Right renal cortex interstitium (tissue), 3 donors: ENCODE results near the gene GRK6. TPM values are rescaled to one million over a fixed set of nuclear protein-coding genes. Genes with fewer than 3 reads are reported as not detected.

ENCODE experiments used
- DNase-seq, 3 donors: peaks; one replicate each; pipeline ENCODE4 v3.0.0-alpha.2; 2013; ENCODE audit warnings: low read depth in 3 of 3, low spot score in 2 of 3
- polyA plus RNA-seq, 3 donors: library from polyadenylated mRNA; unstranded; fragments of 120-200 nt; gene quantifications; one replicate each; pipeline ENCODE4 v1.2.1, GENCODE V29; 2013; ENCODE audit not compliant: insufficient read length in 3 of 3

Gene GRK6
- polyA plus RNA-seq, 3 donors = 20.3 to 26.2 (median 23.3) TPM

DNA sequence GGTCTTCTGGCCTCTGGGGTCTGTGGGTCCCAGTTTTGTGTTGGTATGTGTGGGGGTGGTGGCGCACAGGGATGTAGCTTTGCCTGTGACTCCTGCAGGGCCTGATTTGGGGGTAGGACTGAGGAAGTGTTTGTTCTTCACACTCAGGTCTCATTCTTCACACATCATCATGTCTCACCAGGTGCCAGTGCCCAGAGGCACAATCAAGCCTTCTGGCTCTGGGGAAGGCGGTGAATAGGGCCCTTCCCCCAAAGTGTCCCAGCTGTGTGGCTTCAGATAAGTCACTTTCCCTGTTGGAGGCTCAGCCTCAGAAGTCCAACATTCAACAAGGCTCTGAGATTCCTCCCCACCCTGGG, 41.8 kb downstream of the GRK6 start:
- no peak for DNase-seq

DNA sequence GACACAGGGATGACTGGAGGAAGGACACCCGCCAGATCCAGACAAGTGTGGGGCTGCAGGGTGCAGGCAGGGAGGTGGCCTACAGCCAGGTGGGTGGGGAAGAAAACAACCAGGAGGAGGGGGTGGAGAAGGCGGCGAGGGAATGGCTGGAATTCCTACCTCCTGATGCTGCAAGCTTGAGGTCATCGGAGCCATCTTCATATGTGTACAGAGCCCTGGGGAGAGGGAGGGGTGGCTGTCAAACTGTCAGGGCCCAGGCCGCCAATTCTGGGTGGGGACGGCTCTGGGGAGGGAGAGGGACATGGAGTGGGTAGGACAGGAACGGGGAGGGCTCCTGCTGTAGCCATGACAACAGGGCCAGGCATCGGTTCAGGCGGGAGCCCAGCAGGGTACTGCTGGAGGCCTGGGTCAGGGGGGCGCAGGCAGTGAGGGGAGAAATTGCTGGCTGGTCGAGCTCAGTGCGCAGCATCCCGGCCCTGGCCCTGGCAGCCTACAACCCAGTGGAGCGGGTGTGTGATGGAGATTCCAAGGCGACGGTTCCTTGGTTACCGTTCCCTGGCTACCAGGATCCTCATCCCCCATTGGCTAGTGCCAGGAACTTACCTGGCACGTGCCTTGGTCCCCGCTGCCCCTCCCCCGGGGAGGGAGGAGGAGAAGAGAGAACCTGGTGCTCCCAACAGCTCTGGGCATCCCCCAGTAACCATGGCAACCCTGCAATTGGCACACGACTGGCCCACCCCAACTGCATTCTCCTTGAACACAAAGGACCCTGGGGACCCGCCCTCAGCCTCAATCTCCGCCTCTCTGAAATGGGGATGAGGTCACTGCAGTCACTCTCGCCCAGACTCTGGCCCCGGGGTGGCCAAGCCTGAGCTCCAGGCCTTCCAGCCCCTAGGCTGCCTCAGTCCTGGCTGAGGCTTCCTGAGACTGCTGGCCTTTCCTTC, 42.5 kb downstream of the GRK6 start:
- DNase-seq = no peak

- no peak for DNase-seq
Measured at GRCh38 chr5:177469750-177470525, 43.5 kb downstream of the GRK6 start.

DNA sequence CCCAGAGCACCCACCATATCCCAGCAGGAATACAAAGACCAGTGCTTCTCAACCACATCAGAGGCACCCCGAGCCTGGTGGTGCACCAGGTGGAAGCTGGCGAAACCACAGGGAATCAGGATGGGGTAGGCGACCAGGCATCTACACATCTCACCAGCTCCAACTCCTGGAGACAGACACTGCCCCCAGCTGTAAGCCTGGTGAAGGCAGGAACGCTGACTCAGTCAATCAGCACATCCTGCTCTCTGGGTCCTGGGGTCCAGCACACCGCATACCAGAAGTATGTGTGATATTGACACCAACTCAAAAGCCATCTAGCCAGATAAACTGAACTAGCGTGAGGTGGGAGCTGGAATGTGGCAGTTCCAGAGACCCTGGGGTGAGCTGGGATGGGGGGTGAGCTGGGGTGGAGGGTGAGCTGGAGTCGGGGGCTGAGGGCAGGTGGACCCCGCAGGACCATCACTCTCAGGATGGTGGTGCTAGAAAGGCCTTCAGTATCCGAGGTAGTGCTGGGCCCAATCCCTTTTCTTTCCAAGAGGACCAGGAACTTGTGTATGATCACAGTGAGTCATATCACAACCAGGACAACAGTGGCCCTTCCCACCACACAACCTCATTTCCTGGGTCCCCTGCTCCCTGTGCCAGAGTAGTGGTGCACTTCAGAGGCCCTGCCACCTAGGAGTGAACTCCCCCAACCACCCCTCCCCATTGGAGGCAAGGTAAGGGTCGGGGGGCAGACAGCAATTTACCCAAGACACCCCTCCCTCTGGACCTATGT, 44.5 kb downstream of the GRK6 start:
- no peak for DNase-seq

GRCh38 chr5:177471610-177472356, 45.3 kb downstream of the GRK6 start:
- DNase-seq = no peak

DNA sequence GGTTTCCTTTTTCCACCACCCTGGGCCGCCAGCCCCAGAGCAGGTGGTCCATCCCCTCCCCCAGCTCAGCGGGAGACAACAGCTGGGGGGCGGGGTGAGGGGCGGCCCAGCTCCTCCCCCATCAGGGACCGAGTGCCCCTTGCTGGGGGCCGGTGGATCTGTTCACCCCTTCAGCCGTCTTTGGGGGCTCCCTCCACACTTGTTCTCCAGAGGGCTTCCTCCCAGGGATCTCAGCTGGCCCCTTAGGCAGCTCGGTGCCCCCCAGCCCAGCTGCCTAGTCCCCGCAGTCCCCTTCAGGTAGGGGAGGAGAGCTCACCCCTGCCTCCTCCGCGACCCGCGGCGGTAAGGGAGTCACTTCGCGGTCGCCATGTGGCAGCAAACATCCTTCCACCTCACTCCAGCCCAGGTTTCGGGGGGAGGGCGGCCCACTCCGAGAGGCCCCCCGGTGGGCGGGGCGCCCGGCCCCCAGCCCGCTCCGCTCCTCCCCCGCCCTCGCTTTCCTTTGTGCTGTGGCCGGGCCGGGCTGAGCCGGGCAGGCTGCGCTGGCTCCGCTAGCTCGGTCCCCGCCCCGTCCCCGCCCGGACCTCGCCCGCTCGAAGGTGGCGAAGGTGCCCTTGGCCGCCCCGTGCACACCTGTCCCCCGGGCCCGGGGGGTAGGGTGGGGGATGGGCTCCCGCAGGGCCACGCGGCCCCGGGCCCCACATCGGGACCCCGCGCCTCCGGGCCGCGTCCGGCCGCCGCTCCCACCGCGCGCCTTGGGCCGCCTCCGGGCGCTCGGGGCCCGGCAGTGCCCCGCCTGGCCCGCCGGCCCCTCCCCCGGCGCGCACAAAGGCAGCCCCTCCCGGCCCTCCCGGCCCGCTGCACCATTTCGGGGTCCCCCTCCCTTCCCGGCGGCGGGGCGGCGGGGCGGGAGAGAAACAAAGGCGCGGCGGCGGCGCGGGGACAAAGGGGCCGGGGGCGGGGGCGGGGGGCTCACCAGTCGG, 46.3 kb downstream of the GRK6 start:
- no peak for DNase-seq

- DNase-seq = no peak
Measured at GRCh38 chr5:177473443-177474001, 47.0 kb downstream of the GRK6 start, which contains the start of gene DBN1. Gene DBN1, minus strand, starts transcription at chr5:177473634. Its CDS starts 113 bp downstream, at chr5:177473521.

DNA sequence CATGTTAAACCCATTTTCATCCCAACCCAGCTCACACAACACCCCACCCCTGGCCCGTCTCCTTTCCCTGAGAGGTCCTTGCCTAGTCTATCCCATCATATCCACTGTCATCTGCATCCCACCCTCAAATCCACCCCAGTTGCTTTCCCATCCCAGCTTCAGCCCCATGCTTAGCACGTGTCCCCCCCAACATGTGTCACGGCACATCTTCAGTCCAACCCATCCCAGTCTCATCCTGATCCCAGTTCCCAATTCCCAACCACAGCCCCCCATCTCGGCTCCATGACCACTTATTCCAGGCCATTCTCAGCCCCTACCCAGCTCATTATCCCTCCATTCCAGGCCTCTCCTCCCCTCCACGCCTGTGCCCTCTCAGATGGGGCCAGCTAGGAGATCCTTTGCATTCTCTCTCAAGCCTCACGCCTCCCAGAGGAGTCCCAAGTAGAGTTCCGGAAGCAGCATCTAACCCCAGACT, 47.6 kb downstream of the GRK6 start:
- no peak for DNase-seq

- no peak for DNase-seq
Measured at GRCh38 chr5:177474846-177475562, 48.5 kb downstream of the GRK6 start.

DNA sequence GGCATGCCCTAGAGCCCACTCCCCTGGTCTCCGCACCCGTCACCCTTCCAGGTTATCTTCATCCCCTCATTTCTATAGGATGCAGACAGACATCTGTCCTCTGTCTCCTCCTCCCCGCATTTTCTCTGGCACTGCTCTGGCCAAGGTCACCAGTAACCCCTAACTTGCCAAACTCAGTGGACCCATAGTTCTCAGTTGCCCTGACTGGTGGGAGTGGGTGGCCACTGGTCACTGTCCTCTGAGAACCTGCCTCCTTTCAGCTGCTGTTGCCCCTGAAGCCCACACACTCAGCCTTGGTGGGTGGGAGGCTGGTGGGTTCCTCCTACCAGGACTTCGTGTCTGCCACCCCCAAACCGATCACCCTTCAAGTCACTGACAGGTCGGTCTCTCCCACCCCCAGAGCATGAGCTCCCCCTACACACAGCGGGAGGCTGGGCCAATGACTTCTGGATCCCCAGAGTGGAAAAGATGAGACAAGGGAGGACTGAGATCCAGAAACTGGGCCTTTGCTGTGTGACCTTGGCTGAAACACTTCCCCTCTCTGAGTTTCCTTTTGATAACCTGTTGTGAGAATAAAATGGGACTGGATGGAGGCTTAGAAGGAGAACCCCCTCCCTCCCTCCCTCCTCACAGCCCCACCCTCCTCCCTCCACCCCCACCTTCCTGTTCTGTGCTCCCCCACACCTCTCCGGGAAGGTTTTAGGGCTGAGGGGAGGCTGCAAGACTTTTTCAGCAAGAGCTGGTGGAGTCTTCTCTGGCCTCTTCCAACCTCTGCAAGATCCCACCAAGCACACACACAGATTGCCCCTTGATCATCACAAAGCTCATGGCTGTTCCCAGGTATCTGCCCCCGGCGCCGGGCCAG, 49.3 kb downstream of the GRK6 start:
- no peak for DNase-seq

GRCh38 chr5:177476531-177477233, 50.2 kb downstream of the GRK6 start:
- DNase-seq = no peak

GRCh38 chr5:177477701-177478477, 51.4 kb downstream of the GRK6 start:
- no peak for DNase-seq

DNA sequence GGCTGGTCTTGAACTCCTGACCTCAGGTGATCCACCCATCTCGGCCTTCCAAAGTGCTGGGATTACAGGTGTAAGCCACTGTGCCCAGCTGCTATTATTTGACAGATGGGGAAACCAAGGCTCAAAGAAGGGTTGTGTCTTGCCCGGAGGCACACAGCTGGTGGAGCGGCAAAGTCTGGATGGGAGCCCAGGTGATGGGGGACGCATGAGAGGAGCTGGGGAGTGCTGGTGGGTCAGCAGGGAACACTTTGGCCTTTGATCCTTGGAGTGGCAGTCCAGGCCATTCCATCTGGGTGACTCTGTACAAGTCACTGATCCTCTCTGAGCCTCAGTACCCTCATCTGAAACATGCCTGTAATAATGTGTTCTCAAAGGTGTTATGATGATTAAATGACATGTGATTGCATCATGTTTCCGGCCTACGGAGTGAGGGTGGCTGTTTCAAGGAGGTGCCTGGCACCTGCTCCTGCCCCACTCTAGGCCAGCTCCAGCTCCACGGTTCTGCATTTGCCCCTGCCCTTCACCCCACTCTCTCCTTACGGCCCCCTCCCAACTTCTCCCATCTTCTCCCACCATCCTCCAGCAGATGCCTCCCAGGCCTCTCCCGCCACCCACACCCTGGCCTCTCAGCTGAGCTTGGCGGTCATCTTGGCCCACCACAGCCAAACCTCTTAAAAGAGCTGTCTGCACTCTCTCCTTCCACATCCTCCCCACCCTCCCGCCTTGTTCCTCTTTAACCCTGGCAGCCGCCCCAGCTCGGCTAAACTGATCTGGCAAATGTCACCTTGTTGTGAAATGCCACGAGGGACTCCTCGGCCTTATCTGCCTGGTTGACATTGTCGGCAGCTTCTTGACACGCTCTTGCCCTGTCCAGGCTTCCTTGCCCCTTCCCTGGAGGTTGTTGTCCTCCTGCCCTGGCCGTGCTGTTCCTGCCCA, 52.5 kb downstream of the GRK6 start:
- no peak for DNase-seq

GRCh38 chr5:177479774-177480173, 53.3 kb downstream of the GRK6 start:
- DNase-seq = no peak
